DND-41 (cell line): ENCODE measurements around the gene HABP4.

Source experiments
- CTCF ChIP-seq: IDR thresholded peaks from 2 replicates; pipeline ENCODE4 v1.5.1; 2012; ENCODE audit warnings: borderline replicate concordance, low read length, moderate library complexity, mild to moderate bottlenecking; ENCODE audit not compliant: poor library complexity, severe bottlenecking; ENCODE audit errors: extremely low read depth
- EZH2 ChIP-seq: IDR thresholded peaks from 3 replicates; pipeline ENCODE4 v1.6.1; 2012; ENCODE audit warnings: borderline replicate concordance, low read depth, mild to moderate bottlenecking, moderate library complexity, low read length, inconsistent platforms; ENCODE audit not compliant: severe bottlenecking

- TF ChIP-seq EZH2 (no peak), CTCF (no peak)
Measured at GRCh38 chr9:96450613-96451528, 902 bp downstream of the HABP4 start.
